HepG2 (cell line): ENCODE results near the gene ZFPM1. TPM values are rescaled to one million over a fixed set of nuclear protein-coding genes. Genes with fewer than 3 reads are reported as not detected.
A peak's percentile ranks its signal among the peaks of the same experiment; 100 is the strongest.

Source experiments
- DNMT1 ChIP-seq: sonication (generic); formaldehyde crosslinking; IDR thresholded peaks from 2 replicates; pipeline ENCODE4 v1.5.1; 2020; ENCODE audit warnings: mild to moderate bottlenecking, missing genetic modification reagents
- MTF1 ChIP-seq: sonication (generic); formaldehyde crosslinking; IDR thresholded peaks from 2 replicates; pipeline ENCODE4 v1.5.0; 2020; ENCODE audit warnings: missing genetic modification reagents
- PHF5A ChIP-seq: IDR thresholded peaks from one replicate; pipeline ENCODE4 v1.6.1; 2018; ENCODE audit warnings: low read depth, missing genetic modification reagents; ENCODE audit not compliant: unreplicated experiment
- RORA ChIP-seq: sonication (generic); formaldehyde crosslinking; IDR thresholded peaks from 2 replicates; pipeline ENCODE4 v1.5.0; 2020; ENCODE audit warnings: mild to moderate bottlenecking, missing genetic modification reagents, moderate library complexity
- SIN3B ChIP-seq: fragments of 150-350 bp; IDR thresholded peaks from 2 replicates; pipeline ENCODE4 v1.6.1; 2014; ENCODE audit warnings: low read length
- STAG1 ChIP-seq: sonication (generic); formaldehyde crosslinking; IDR thresholded peaks from 2 replicates; pipeline ENCODE4 v1.4.0; 2020; ENCODE audit warnings: missing genetic modification reagents
- ZNF350 ChIP-seq: sonication (generic); formaldehyde crosslinking; IDR thresholded peaks from 2 replicates; pipeline ENCODE4 v1.4.0; 2020; ENCODE audit warnings: mild to moderate bottlenecking, low read depth, missing genetic modification reagents, borderline replicate concordance
- ZNF615 ChIP-seq: sonication (generic); formaldehyde crosslinking; IDR thresholded peaks from 2 replicates; pipeline ENCODE4 v1.5.0; 2020; ENCODE audit warnings: mild to moderate bottlenecking, missing genetic modification reagents, borderline replicate concordance
- ZNF713 ChIP-seq: sonication (generic); formaldehyde crosslinking; IDR thresholded peaks from 2 replicates; pipeline ENCODE4 v1.4.0; 2020; ENCODE audit warnings: mild to moderate bottlenecking, missing genetic modification reagents
- ZNF75D ChIP-seq: sonication (generic); formaldehyde crosslinking; IDR thresholded peaks from 2 replicates; pipeline ENCODE4 v1.8.1; 2023; ENCODE audit warnings: missing genetic modification reagents, mild to moderate bottlenecking, borderline replicate concordance
- polyA plus RNA-seq, 8 experiments: library from polyadenylated mRNA; depleted of rRNA in 3 of 8; stranded (reverse) in 7 of 8; unstranded in 1 of 8; fragments of >200 nt; fragmentation: Illumina TruSeq in 4 of 8; extraction: Trizol in 4 of 8; gene quantifications; 2 replicates each; pipeline versions ENCODE4 v1.2.1 to v1.2.3, GENCODE V29; 2011 to 2016; ENCODE audit warnings: low read depth in 4 of 8, missing spikeins in 1 of 8, mixed read lengths in 1 of 8; ENCODE audit not compliant: insufficient read depth in 1 of 8
- total RNA-seq, 5 experiments: library from RNA; depleted of rRNA; stranded (reverse); fragments of >200 nt; fragmentation: Illumina TruSeq; extraction: Trizol; gene quantifications; 2 replicates each; pipeline ENCODE4 v1.2.3, GENCODE V29; 2016; ENCODE audit warnings: low read depth in 1 of 5
- TF ChIP-seq, protein P1 (sequence below): sonication (generic); formaldehyde crosslinking; IDR thresholded peaks from one replicate; pipeline ENCODE4 v1.5.1; 2020; ENCODE audit warnings: mild to moderate bottlenecking, missing genetic modification reagents; ENCODE audit errors: not compliant biosample characterization
- TF ChIP-seq, protein P2 (sequence below): sonication (generic); formaldehyde crosslinking; IDR thresholded peaks from 2 replicates; pipeline ENCODE4 v1.4.0; 2020; ENCODE audit warnings: missing genetic modification reagents
- TF ChIP-seq, protein P3 (sequence below): sonication (generic); formaldehyde crosslinking; conservative IDR thresholded peaks from 2 replicates; pipeline ENCODE4 v1.4.0; 2020; ENCODE audit warnings: mild to moderate bottlenecking, missing genetic modification reagents, moderate library complexity
- TF ChIP-seq, protein P4 (sequence below): IDR thresholded peaks from 2 replicates; pipeline ENCODE4 v1.6.1; 2016; ENCODE audit warnings: low read depth, borderline replicate concordance

Gene ZFPM1
- total and polyA plus RNA-seq, 2 of the 13 experiments (the other 11 are each of a cell fraction or from before 2014, with no cell fraction given) = 1.3 to 3.8 TPM

DNA sequence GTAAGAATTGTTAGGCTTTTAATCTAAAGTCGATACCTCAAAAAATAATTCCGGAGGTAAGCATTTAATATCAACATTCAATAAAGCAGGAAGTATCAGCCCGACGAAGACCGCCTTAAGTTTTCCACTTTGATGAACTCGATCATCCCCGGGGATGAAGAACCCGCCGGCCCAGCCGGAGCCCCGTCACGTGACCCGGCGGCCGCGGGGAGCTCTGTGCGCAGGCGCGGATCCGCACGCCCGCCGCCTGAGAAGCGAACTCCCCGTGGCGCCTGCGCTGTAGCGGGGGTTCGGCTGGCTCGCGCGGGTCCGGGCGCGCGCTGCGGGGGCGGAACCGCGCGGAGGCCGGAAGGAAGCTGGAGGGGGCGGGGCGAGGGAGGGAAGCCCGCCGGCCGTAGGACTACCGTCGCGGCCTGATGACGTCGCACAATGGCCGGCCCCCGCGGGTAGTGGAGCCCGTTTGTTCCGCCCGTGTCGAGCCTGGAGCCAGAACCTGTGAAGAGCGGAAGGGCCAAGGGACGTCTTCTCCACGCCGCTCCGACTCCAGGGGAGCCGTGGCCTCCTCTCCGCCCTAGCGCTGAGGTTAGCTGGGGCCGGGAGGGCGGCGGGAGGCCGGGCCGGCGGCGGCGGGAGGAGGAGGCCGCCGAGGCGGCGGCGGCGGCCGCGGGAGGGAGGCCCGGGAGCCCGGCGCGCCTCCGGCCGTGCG lies 117.1 kb downstream of the ZFPM1 start, which contains the start of gene ZC3H18 (continued):
- TF ChIP-seq, protein P1, sequence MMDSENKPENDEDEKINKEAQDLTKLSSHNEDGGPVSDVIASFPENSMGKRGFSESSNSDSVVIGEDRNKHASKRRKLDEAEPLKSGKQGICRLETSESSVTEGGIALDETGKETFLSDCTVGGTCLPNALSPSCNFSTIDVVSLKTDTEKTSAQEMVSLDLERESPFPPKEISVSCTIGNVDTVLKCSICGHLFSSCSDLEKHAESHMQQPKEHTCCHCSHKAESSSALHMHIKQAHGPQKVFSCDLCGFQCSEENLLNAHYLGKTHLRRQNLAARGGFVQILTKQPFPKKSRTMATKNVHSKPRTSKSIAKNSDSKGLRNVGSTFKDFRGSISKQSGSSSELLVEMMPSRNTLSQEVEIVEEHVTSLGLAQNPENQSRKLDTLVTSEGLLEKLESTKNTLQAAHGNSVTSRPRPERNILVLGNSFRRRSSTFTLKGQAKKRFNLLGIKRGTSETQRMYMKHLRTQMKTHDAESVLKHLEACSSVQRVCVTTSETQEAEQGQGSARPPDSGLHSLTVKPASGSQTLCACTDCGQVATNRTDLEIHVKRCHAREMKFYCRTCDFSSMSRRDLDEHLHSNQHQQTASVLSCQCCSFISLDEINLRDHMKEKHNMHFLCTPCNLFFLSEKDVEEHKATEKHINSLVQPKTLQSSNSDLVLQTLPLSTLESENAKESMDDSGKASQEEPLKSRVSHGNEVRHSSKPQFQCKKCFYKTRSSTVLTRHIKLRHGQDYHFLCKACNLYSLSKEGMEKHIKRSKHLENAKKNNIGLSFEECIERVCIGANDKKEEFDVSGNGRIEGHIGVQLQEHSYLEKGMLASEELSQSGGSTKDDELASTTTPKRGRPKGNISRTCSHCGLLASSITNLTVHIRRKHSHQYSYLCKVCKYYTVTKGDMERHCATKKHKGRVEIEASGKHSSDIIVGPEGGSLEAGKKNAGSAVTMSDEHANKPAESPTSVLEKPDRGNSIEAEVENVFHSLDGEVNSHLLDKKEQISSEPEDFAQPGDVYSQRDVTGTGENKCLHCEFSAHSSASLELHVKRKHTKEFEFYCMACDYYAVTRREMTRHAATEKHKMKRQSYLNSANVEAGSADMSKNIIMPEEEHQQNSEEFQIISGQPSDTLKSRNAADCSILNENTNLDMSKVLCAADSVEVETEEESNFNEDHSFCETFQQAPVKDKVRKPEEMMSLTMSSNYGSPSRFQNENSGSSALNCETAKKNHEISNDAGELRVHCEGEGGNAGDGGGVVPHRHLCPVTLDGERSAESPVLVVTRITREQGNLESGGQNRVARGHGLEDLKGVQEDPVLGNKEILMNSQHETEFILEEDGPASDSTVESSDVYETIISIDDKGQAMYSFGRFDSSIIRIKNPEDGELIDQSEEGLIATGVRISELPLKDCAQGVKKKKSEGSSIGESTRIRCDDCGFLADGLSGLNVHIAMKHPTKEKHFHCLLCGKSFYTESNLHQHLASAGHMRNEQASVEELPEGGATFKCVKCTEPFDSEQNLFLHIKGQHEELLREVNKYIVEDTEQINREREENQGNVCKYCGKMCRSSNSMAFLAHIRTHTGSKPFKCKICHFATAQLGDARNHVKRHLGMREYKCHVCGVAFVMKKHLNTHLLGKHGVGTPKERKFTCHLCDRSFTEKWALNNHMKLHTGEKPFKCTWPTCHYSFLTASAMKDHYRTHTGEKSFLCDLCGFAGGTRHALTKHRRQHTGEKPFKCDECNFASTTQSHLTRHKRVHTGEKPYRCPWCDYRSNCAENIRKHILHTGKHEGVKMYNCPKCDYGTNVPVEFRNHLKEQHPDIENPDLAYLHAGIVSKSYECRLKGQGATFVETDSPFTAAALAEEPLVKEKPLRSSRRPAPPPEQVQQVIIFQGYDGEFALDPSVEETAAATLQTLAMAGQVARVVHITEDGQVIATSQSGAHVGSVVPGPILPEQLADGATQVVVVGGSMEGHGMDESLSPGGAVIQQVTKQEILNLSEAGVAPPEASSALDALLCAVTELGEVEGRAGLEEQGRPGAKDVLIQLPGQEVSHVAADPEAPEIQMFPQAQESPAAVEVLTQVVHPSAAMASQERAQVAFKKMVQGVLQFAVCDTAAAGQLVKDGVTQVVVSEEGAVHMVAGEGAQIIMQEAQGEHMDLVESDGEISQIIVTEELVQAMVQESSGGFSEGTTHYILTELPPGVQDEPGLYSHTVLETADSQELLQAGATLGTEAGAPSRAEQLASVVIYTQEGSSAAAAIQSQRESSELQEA (CRISPR knock-in tag) = no peak
- TF ChIP-seq, protein P2, sequence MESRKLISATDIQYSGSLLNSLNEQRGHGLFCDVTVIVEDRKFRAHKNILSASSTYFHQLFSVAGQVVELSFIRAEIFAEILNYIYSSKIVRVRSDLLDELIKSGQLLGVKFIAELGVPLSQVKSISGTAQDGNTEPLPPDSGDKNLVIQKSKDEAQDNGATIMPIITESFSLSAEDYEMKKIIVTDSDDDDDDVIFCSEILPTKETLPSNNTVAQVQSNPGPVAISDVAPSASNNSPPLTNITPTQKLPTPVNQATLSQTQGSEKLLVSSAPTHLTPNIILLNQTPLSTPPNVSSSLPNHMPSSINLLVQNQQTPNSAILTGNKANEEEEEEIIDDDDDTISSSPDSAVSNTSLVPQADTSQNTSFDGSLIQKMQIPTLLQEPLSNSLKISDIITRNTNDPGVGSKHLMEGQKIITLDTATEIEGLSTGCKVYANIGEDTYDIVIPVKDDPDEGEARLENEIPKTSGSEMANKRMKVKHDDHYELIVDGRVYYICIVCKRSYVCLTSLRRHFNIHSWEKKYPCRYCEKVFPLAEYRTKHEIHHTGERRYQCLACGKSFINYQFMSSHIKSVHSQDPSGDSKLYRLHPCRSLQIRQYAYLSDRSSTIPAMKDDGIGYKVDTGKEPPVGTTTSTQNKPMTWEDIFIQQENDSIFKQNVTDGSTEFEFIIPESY (CRISPR knock-in tag) = peak; percentile 42; the same call in 1 of the 2 replicates
- TF ChIP-seq PHF5A (peak; percentile 83), DNMT1 (CRISPR knock-in tag) (peak; percentile 76; the same call in 1 of the 2 replicates), SIN3B (peak; percentile 95), MTF1 (CRISPR knock-in tag) (no peak), ZNF350 (CRISPR knock-in tag) (no peak), STAG1 (peak; percentile 6; the same call in 1 of the 2 replicates), ZNF615 (no peak), ZNF713 (no peak), ZNF75D (CRISPR knock-in tag) (no peak), RORA (no peak)
- TF ChIP-seq, protein P3, sequence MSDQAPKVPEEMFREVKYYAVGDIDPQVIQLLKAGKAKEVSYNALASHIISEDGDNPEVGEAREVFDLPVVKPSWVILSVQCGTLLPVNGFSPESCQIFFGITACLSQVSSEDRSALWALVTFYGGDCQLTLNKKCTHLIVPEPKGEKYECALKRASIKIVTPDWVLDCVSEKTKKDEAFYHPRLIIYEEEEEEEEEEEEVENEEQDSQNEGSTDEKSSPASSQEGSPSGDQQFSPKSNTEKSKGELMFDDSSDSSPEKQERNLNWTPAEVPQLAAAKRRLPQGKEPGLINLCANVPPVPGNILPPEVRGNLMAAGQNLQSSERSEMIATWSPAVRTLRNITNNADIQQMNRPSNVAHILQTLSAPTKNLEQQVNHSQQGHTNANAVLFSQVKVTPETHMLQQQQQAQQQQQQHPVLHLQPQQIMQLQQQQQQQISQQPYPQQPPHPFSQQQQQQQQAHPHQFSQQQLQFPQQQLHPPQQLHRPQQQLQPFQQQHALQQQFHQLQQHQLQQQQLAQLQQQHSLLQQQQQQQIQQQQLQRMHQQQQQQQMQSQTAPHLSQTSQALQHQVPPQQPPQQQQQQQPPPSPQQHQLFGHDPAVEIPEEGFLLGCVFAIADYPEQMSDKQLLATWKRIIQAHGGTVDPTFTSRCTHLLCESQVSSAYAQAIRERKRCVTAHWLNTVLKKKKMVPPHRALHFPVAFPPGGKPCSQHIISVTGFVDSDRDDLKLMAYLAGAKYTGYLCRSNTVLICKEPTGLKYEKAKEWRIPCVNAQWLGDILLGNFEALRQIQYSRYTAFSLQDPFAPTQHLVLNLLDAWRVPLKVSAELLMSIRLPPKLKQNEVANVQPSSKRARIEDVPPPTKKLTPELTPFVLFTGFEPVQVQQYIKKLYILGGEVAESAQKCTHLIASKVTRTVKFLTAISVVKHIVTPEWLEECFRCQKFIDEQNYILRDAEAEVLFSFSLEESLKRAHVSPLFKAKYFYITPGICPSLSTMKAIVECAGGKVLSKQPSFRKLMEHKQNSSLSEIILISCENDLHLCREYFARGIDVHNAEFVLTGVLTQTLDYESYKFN (CRISPR knock-in tag) = no peak
- TF ChIP-seq, protein P4, sequence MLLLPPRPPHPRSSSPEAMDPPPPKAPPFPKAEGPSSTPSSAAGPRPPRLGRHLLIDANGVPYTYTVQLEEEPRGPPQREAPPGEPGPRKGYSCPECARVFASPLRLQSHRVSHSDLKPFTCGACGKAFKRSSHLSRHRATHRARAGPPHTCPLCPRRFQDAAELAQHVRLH = peak; percentile 84; the same call in 1 of the 2 replicates
